DND-41 (cell line): ENCODE results near the gene MAST4.

Experiments
- EZH2 ChIP-seq: IDR thresholded peaks from 3 replicates; pipeline ENCODE4 v1.6.1; 2012; ENCODE audit warnings: borderline replicate concordance, low read depth, mild to moderate bottlenecking, moderate library complexity, low read length, inconsistent platforms; ENCODE audit not compliant: severe bottlenecking
- TF ChIP-seq, protein P1 (sequence below): IDR thresholded peaks from 2 replicates; pipeline ENCODE4 v1.5.1; 2012; ENCODE audit warnings: borderline replicate concordance, low read length, moderate library complexity, mild to moderate bottlenecking; ENCODE audit not compliant: poor library complexity, severe bottlenecking; ENCODE audit errors: extremely low read depth

DNA sequence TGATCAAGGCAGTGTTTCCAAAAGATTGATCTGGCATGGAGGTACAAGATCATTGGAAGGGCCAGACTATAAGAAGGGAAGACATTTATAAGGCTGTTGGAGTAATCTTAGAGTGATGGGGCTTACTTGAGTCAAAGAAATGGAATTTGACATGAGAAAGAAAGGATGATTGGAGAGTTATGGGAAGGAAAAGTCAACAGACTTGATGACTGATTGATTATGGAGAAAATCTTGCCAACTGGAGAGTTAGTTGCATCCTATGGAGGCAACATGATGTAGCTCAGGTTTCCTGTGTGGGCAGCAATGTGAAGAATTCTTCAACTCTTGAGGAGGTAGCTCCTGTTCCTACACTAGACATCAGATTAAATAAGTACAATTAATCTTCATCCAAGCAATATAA, 10.9 kb upstream of the MAST4 start:
- TF ChIP-seq, protein P1, sequence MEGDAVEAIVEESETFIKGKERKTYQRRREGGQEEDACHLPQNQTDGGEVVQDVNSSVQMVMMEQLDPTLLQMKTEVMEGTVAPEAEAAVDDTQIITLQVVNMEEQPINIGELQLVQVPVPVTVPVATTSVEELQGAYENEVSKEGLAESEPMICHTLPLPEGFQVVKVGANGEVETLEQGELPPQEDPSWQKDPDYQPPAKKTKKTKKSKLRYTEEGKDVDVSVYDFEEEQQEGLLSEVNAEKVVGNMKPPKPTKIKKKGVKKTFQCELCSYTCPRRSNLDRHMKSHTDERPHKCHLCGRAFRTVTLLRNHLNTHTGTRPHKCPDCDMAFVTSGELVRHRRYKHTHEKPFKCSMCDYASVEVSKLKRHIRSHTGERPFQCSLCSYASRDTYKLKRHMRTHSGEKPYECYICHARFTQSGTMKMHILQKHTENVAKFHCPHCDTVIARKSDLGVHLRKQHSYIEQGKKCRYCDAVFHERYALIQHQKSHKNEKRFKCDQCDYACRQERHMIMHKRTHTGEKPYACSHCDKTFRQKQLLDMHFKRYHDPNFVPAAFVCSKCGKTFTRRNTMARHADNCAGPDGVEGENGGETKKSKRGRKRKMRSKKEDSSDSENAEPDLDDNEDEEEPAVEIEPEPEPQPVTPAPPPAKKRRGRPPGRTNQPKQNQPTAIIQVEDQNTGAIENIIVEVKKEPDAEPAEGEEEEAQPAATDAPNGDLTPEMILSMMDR, result no peak
- TF ChIP-seq EZH2, result no peak
